ENCODE measurements around the gene SRGN. TPM values are rescaled to one million over a fixed set of nuclear protein-coding genes. Genes with fewer than 3 reads are reported as not detected.

The SRGN gene
- total and polyA plus RNA-seq, 5 experiments from 2014 or later: 70.7 to 301 (median 80.3) TPM

Other genes with a start within 250 kb of the SRGN start
- 10 to 100 TPM; 55.7 to 55.9 TPM for gene DDX50, start 186.8 kb upstream of the SRGN start, total RNA-seq
- 10 to 100 TPM; 34.1 to 45.7 (median 41.6) TPM for gene DDX50, start 186.8 kb upstream of the SRGN start, polyA plus RNA-seq
- gene DDX21, start 131.9 kb upstream of the SRGN start, total RNA-seq: 10 to 100 TPM; 55.5 to 59.3 TPM
- 10 to 100 TPM; 14.6 to 19.1 (median 15.4) TPM for gene DDX21, start 131.9 kb upstream of the SRGN start, polyA plus RNA-seq
- gene KIFBP, start 99.3 kb upstream of the SRGN start, total RNA-seq: 10 to 100 TPM; 12.6 to 15.6 TPM
- gene KIFBP, start 99.3 kb upstream of the SRGN start, polyA plus RNA-seq: 1 to 10 TPM; 2.2 to 4.4 (median 2.4) TPM
- gene VPS26A, start 36.1 kb downstream of the SRGN start, total RNA-seq: 10 to 100 TPM; 30.7 to 33.4 TPM
- gene VPS26A, start 36.1 kb downstream of the SRGN start, polyA plus RNA-seq: 10 to 100 TPM; 24.1 to 27.4 (median 24.9) TPM
- gene SUPV3L1, start 92.1 kb downstream of the SRGN start, total RNA-seq: 10 to 100 TPM; 39.5 to 40.3 TPM
- 10 to 100 TPM; 10.8 to 17.8 (median 13.5) TPM for gene SUPV3L1, start 92.1 kb downstream of the SRGN start, polyA plus RNA-seq
- gene HKDC1, start 132.2 kb downstream of the SRGN start, total RNA-seq: under 1 TPM; 0.65 to 0.80 TPM
- gene HKDC1, start 132.2 kb downstream of the SRGN start, polyA plus RNA-seq: 1 to 10 TPM in 2 of 3 donors, under 1 TPM in 1; 0.97 to 4.3 (median 1.1) TPM
- 10 to 100 TPM; 63.5 to 67.1 TPM for gene HK1, start 190.4 kb downstream of the SRGN start, total RNA-seq
- gene HK1, start 190.4 kb downstream of the SRGN start, polyA plus RNA-seq: 100 to 1,000 TPM in 1 of 3 donors, 10 to 100 TPM in 2; 89.9 to 129 (median 97.1) TPM

Data from naive thymus-derived CD8-positive, alpha-beta T cell (primary cell).